Midbrain (tissue), 1 donor: ENCODE data around the gene PPP1R15B.

Source experiments
- DNase-seq: peaks from one replicate; lab custom pipeline; 2025; lab: John Stamatoyannopoulos, UW

PPP1R15B gene

GRCh38 chr1:204411451-204412204 lies at the start of gene PPP1R15B:
Gene PPP1R15B, minus strand, starts transcription at chr1:204411817. Its CDS starts 406 bp downstream, at chr1:204411411.
- DNase-seq, result peak; percentile 98

- no peak for DNase-seq
These were observed 48.7 kb upstream of the PPP1R15B start for GRCh38 chr1:204460346-204460745.

- DNase-seq, result no peak
These were observed 48.1 kb upstream of the PPP1R15B start for GRCh38 chr1:204459706-204460105.

- DNase-seq, result no peak
These were observed 46.0 kb upstream of the PPP1R15B start for GRCh38 chr1:204457666-204458065.

GRCh38 chr1:204456826-204457442 lies 45.3 kb upstream of the PPP1R15B start:
- DNase-seq, result no peak

GRCh38 chr1:204455831-204456145 lies 44.2 kb upstream of the PPP1R15B start:
- no peak for DNase-seq

- DNase-seq, result no peak
These were observed 43.6 kb upstream of the PPP1R15B start for GRCh38 chr1:204455063-204455830.

GRCh38 chr1:204454476-204454875 lies 42.9 kb upstream of the PPP1R15B start:
- no peak for DNase-seq

- DNase-seq, result no peak
These were observed 41.6 kb upstream of the PPP1R15B start for GRCh38 chr1:204453141-204453772.

- no peak for DNase-seq
These were observed 39.9 kb upstream of the PPP1R15B start for GRCh38 chr1:204451352-204452124.

- no peak for DNase-seq
These were observed 39.0 kb upstream of the PPP1R15B start for GRCh38 chr1:204450461-204451257.

GRCh38 chr1:204449678-204450280 lies 38.2 kb upstream of the PPP1R15B start:
- no peak for DNase-seq

GRCh38 chr1:204448991-204449677 lies 37.5 kb upstream of the PPP1R15B start:
- no peak for DNase-seq

GRCh38 chr1:204448344-204448964 lies 36.8 kb upstream of the PPP1R15B start:
- DNase-seq, result no peak

GRCh38 chr1:204447736-204448135 lies 36.1 kb upstream of the PPP1R15B start:
- no peak for DNase-seq

GRCh38 chr1:204447190-204447589 lies 35.6 kb upstream of the PPP1R15B start:
- no peak for DNase-seq

GRCh38 chr1:204446413-204447111 lies 34.9 kb upstream of the PPP1R15B start:
- DNase-seq, result peak; percentile 81

GRCh38 chr1:204445860-204446412 lies 34.3 kb upstream of the PPP1R15B start:
- no peak for DNase-seq
